ENCODE measurements around the gene CEACAM7.
"Not testable (repeated sequence)": the region's sequence is repeated elsewhere in the genome, so short reads cannot be mapped to it uniquely, and the experiment has no call there.

The CEACAM7 gene

DNA sequence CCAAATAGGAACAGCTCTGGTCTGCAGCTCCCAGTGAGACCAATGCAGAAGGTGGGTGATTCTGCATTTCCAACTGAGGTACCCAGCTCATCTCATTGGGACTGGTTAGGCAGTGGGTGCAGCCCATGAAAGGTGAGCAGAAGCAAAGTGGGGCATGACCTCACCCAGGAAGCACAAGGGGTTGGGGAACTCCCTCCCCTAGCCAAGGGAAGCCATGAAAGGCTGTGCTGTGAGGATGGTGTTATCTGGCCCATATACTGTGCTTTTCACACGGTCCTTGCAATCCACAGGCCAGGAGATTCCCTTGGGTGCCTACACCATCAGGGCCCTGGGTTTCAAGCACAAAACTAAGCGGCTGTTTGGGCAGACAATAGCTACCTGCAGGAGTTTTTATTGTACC, 31.3 kb downstream of the CEACAM7 start:
- DNase-seq (ENCODE audit: low read depth in 2 of 2) = not testable (repeated sequence)

DNA sequence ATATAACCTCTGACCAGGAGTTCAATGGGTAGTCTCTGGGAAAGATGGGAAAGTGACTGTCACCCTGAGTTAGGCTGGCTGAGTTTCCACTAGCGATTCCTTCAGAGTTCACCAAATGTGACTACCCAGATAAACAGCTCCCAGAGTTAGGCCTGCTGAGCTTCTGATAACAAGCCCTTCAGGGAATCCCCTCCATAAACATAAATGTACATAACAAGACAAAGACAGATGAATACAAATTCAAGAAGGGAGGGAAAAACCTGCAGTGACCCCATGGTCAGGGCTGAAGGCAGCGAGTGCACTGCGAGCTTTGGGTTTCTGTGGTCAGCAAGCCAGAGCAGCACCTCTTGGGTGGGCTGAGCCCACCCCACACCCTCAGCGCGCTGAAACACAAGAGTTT, 35.8 kb downstream of the CEACAM7 start:
- no peak for DNase-seq (ENCODE audit: low read depth in 2 of 2)

DNA sequence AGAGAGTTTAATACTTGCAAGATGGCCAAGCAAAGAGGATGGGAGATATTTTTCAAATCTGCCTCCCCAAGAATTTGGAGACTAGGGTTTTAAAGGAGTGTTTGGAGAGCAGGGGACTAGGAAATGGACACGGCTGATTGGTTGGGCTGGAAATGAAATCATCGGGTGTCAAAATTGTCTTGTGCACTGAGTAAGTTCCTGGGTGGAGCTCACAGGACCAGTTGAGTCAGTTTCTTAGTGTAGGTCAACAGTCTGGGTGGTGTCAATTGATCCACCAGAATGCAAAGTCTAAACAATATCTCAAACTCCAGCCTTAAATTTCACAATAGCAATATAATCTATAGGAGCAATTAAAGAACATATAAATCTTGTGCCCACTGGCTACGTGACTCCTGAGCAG, 38.2 kb downstream of the CEACAM7 start:
- DNase-seq (ENCODE audit: low read depth in 2 of 2) = no peak

DNA sequence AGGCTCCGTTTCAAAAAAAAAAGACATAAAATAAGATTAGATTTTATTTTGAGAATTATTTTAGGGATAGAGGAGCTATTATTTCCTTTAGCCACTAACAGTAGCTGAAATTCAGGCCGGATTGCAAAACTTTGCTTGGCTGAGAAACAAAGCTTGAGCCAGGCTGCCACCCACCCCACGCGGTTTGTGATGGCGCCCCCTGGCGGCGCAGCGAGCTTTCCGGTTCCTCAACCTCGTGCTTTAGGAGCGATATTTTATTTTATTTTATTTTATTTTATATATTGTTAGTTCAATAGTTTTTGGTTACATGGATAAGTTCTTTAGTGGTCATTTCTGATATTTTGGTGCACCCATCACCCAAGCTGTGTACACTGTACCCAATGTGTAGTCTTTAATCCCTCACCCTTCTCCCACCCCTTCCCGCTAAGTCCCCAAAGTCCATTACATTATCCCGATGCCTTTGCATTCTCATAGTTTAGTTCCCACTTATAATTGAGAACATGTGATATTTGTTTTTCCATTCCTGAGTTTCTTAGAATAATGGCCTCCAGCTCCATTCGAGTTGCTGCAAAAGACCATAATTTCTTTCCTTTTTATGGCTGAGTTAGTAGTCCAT, 41.4 kb downstream of the CEACAM7 start:
- peak; percentile 21 to 54 for DNase-seq (ENCODE audit: low read depth in 2 of 2)

DNA sequence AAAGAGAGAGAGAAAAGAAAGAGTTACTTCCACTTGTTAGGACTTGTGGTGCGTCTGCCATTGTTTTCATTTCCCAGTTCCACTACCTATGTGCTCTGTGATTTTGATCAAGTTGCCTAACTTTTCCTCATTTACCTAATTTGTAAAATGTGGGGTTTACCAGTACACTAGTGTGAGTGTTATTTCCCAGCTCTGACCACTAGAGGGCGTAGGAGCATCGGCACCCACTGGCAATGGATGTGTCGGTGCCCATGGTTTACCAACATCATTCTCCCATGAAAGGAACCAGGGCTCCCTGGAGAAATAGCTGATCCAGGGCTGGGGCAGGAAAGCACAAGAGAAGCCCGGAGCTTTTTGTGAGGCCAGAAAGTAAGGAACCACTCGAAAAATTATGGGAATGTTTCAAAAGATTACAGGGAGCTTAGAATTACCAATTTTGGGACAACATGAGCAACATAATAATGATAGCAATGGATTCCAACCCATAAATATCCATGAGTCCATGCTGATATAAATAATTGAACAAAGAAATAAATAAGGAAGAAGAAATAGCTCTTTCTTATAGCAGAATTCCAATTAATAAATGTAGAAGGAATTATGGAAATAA, 46.1 kb downstream of the CEACAM7 start:
- DNase-seq (ENCODE audit: low read depth in 2 of 2) = peak; percentile 46 to 66

DNA sequence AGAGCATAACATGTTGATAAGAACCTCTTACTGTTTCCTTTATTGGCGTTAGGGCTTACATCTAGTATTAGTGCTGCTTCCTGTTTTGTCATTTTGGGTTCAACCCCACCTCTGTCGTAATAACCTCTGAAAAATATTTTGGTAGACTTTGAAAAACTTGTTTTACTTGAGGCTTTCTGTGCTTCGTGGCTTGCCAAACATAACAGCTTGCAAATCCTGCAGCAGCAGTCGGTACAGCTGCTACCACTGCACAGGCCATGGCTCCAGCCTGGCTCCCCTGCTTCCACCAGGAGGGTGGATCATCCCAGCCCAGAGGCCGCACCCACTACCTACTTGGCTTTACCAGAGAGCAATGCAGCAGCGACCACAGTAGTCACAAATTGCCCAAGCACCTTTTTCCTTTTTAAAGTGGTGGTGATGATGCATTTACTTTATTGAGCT, 49.4 kb downstream of the CEACAM7 start:
- DNase-seq (ENCODE audit: low read depth in 2 of 2) = no peak

DNA sequence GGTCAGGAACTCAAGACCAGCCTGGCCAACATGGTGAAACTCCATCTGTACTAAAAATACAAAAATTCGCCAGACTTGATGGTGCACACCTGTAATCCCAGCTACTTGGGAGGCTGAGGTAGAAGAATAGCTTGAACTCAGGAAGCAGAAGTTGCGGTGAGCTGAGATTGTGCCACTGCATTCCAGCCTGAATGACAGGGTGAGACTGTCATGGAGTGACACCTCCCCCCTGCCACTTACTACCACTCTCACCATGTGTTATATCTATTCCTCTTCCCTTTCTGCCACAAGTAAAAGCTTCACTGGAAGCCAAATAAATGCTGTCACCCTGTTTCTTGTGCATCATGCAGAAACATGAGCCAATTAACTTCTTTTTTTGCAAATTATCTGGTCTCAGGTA, 50.6 kb downstream of the CEACAM7 start:
- no peak for DNase-seq (ENCODE audit: low read depth in 2 of 2)

DNA sequence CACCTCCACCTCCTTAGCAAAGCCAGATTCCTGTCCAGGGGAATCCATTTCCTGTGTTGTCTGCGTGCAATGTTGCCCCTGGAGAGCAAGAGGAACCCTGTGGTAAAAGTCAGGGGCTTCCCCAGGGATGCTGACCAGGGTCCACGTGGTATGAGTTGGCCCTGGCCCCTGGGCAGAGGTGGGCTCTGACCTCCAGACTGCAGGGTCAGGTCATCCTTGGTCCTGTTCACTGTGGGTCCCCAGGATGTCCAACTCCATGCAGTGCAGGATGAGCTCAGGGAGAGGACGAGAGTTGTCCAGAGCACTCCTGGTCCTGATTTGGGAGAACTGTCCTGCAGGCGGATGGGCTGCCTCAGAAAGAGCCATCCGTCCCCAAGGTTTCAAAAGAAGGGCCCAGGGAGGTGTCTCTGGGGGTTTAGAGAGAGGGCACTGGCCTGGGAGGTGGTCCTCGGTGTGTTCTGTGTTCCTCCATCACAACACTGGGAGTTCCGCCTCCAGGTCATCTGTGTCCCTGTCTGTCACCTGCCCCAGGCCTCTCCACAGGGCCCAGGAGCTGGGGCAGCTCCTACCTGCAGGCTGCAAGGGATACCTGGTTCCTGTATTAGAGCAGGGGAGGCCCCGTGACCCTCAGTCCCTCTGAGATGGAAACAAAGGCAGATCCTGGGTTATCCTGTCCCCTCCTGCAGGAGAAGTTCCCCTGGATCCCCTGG, 59.9 kb downstream of the CEACAM7 start:
- DNase-seq (ENCODE audit: low read depth in 2 of 2) = no peak

DNA sequence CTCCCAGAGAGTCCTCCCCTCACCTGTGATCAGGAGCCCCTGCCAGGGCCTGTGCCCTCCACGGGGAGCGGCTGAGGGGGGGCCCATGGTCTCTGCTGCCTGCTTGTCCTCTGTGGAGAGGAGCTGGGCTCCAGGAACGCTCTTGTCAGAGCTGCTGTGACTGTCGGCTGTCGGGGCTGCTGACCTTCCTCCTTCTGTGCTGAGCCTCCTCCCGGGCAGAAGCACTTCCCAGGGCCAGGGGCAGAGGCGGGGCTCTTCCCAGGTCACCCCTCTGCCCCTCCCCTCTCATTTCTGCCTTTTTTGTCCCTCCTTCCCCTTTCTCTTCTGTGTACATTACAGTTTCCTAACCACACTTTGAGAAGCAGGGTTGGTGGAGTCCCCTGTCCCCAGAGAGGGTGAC, 61.2 kb downstream of the CEACAM7 start, which contains the start of gene CEACAM4:
Gene CEACAM4, minus strand, starts transcription at position 198 of the 400 bp plus-strand sequence. Its CDS starts 111 bp downstream, at position 87.
- DNase-seq (ENCODE audit: low read depth in 2 of 2) = no peak

DNA sequence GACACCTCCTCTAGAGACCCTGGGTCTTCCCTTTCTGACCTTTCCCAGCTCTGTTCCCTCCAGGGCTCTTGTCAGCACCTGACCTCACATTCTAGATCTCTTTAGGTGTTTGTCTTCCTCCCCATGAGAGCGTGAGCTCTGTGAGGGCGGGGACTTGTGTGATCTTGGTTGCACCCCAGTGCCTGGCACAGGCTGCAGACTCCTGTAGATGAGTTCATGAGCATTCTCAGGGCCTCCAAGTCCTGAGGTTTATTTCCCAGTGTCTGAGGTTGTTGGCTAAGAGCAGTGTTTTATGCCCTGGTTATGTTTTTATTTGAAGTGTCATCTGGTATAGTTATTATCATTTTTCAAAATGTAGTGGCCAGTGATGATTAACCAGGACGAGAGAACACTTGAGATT, 61.8 kb downstream of the CEACAM7 start:
- no peak for DNase-seq (ENCODE audit: low read depth in 2 of 2)

DNA sequence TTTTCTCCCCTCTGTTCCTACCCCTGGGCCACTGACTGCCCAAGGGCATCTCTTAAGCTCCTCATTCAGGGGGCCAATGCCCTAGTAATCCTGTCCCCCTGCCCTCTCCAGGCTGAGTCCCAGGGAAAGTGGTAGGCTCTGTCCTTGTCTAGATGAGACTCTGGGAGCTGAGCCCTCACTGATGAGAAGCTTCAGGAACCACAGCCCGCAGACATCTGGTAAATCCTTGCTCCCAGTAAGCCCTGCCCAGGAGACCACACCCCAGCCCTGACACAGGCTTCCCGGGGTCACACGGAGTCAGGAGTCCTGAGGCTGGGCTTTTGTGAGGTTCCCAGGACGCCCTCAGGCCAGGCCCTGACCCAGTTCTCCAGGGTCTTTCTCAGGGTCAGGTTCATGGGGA, 63.1 kb downstream of the CEACAM7 start:
- DNase-seq (ENCODE audit: low read depth in 2 of 2) = no peak

DNA sequence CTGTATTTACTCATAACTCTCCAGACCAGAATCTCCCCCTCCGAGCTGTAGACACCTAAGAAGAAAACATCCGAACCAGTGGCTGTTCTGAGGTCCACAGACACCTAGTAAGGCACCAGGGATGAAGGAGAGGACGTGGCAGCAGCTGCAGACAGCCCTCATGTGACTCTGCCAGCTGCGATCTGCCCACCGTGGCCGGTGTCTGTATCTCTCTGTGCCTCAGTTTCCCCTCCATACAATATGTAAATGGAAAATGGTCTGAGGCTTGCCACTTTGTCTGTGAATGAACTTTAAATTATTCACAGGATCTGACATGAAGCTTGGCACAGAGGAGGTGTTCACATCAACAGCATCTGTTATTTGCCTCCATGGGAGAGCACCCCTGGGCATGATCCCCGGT, 63.6 kb downstream of the CEACAM7 start:
- no peak for DNase-seq (ENCODE audit: low read depth in 2 of 2)

DNA sequence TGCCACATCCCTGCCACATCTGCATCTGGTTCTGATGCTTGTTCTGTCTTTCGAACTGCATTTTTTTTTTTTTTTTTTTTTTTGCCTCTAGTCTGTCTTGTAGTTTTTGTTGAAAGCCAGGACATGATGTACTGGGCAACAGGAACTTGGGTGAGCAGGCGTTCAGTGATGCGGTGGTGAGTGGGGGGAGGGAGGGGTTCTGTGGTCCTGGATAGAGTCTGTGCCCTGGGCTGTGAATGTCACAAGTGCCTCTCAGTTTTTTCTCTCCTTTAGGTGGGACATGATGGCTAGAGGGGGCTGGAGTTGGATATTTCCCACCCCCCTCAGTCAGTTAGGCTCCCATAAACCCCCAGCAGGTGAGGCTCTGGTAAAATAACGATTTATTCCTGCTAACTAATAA, 64.7 kb downstream of the CEACAM7 start:
- no peak for DNase-seq (ENCODE audit: low read depth in 2 of 2)

Data from stimulated activated CD4-positive, alpha-beta T cell treated with anti-CD3 and anti-CD28 coated beads, Interleukin-15, amount 100 ng/mL, for 48 hours (primary cell).